ENCODE measurements around the gene TTC12. TPM values are rescaled to one million over a fixed set of nuclear protein-coding genes. Genes with fewer than 3 reads are reported as not detected.

Gene TTC12
- total and polyA plus RNA-seq, 2 donors (not counting 3 experiments of a cell fraction or from before 2014, with no cell fraction given): 2.2 to 2.9 TPM

DNA sequence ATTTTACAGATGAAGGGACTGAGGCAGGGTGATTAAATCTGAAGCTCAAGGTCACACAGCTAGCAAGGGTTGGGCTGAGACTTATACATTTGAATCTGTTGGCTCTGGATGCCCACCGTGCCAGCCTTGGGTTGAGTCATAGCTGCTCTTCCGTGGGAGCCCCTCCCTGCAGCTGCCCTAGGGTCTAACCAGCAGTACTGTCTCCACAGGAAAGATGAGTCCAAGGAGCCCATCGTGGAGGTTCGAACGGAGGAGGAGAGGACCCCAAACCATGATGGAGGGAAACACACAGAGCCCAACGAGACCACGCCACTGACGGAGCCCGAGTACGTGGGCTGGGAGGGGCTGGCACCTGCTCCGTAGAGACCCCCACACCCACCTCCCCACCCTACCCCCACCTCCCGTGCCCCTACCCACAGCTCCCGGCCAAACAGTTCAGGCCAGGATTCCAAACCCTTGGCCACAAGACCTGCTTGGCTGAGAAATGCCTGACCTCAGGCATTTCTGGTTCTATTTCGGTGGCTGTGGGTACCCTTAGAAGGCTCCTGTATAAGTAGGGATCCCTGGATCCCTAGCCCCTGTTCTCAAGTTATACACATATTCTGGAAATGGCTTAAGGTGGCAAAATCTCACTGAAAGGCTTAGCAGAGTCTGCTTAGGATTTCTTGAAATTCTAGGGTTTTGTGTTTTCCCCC, 42.7 kb upstream of the TTC12 start:
- FAIRE-seq (no peak), DNase-seq (ENCODE audit: low read depth, low spot score) (no peak)
- ChIA-PET CTCF (interaction anchor here (1.1 kb wide), 1 partner anchor 18 kb away, joined by 4 read pairs; no protein-coding TSS in a partner anchor), POLR2A (no interaction called here)
- Histone ChIP-seq H3K4me3 (replicated peaks in 1 of 3; ENCODE audit: insufficient read depth in 1 of 3, low read depth in 1 of 3, low read length in 3 of 3) (no peak overlapping the region), H3K4me2 (ENCODE audit: insufficient read depth, low read length) (no peak overlapping the region), H3K36me3 (ENCODE audit: control insufficient read depth in 2 of 2, extremely low read depth in 1 of 2, insufficient read depth in 2 of 2, low read length in 2 of 2) (no peaks in the 10 kb centered on the region), H3K9me1 (replicated peaks; ENCODE audit: control insufficient read depth, extremely low read depth, insufficient read depth, low read length) (no peaks in the 10 kb centered on the region), H3K9ac (replicated peaks; ENCODE audit: extremely low read depth, insufficient read depth, low read length) (no peak overlapping the region), H4K20me1 (replicated peaks; ENCODE audit: control insufficient read depth, extremely low read depth, insufficient read depth, low read length) (no peaks in the 10 kb centered on the region), H2AFZ (ENCODE audit: low read depth, low read length) (no peak overlapping the region), H3K9me3 (replicated peaks; ENCODE audit: control insufficient read depth, insufficient read depth, low read length) (no peaks in the 10 kb centered on the region), H3K79me2 (ENCODE audit: control insufficient read depth, insufficient read depth, low read length) (no peaks in the 10 kb centered on the region), H3K4me1 (ENCODE audit: control insufficient read depth, extremely low read depth, insufficient read depth, low read length) (no peaks in the 10 kb centered on the region), H3K27ac (ENCODE audit: insufficient read depth, low read depth, low read length) (no peak overlapping the region), H3K27me3 (ENCODE audit: control insufficient read depth in 2 of 2, insufficient read depth in 2 of 2, low read length in 2 of 2) (no peaks in the 10 kb centered on the region)
- no peak for TF ChIP-seq MYC (IDR thresholded peaks at IDR 0.05; ENCODE audit: low read depth, low read length)
- BruUV-seq (replicated peaks): no TSS peak
- intact Hi-C loops (cut with micrococcal nuclease): no loop called here
- dilution Hi-C loops (cut with MboI; ENCODE audit: extremely low pct_ligation_motif_present, low sequenced_read_pairs): no loop called here

- intact Hi-C loops (cut with micrococcal nuclease): no loop called here
Measured at GRCh38 chr11:113272281-113272680, 42.1 kb upstream of the TTC12 start.

More at GRCh38 chr11:113272281-113272680, 42.1 kb upstream of the TTC12 start:
- POLR2A ChIA-PET: no interaction called here
- FAIRE-seq (no peak), DNase-seq (ENCODE audit: low read depth, low spot score) (no peak)
- no peaks in the 10 kb centered on the region for H3K9me1 ChIP-seq (replicated peaks; ENCODE audit: control insufficient read depth, extremely low read depth, insufficient read depth, low read length)
- no peak overlapping the region for H3K4me3 ChIP-seq (replicated peaks in 1 of 3; ENCODE audit: insufficient read depth in 1 of 3, low read depth in 1 of 3, low read length in 3 of 3)
- H3K4me2 ChIP-seq (ENCODE audit: insufficient read depth, low read length): no peak overlapping the region
- CTCF ChIA-PET: interaction anchor here (1.1 kb wide), 1 partner anchor 18 kb away, joined by 4 read pairs; no protein-coding TSS in a partner anchor
- BruUV-seq (replicated peaks): no TSS peak
- no peaks in the 10 kb centered on the region for H3K79me2 ChIP-seq (ENCODE audit: control insufficient read depth, insufficient read depth, low read length)
- TF ChIP-seq MAX (IDR thresholded peaks at IDR 0.05; ENCODE audit: insufficient read depth, insufficient read length): no peak
- TF ChIP-seq POLR2AphosphoS5 (IDR thresholded peaks at IDR 0.05; ENCODE audit: insufficient read depth, low read depth, low read length): no peak
- H3K9me3 ChIP-seq (replicated peaks; ENCODE audit: control insufficient read depth, insufficient read depth, low read length): no peaks in the 10 kb centered on the region
- no peak overlapping the region for H2AFZ ChIP-seq (ENCODE audit: low read depth, low read length)
- H3K9ac ChIP-seq (replicated peaks; ENCODE audit: extremely low read depth, insufficient read depth, low read length): no peak overlapping the region
- no peaks in the 10 kb centered on the region for H3K36me3 ChIP-seq (ENCODE audit: control insufficient read depth in 2 of 2, extremely low read depth in 1 of 2, insufficient read depth in 2 of 2, low read length in 2 of 2)
- H4K20me1 ChIP-seq (replicated peaks; ENCODE audit: control insufficient read depth, extremely low read depth, insufficient read depth, low read length): no peaks in the 10 kb centered on the region
- H3K27ac ChIP-seq (ENCODE audit: insufficient read depth, low read depth, low read length): no peak overlapping the region
- H3K4me1 ChIP-seq (ENCODE audit: control insufficient read depth, extremely low read depth, insufficient read depth, low read length): no peaks in the 10 kb centered on the region
- H3K27me3 ChIP-seq (ENCODE audit: control insufficient read depth in 2 of 2, insufficient read depth in 2 of 2, low read length in 2 of 2): no peaks in the 10 kb centered on the region
- dilution Hi-C loops (cut with MboI; ENCODE audit: extremely low pct_ligation_motif_present, low sequenced_read_pairs): no loop called here
